GM18519 (cell line): ENCODE results near the gene PTGR3.

Source experiments
- ATAC-seq: cut with Tn5 transposase; IDR thresholded peaks from one replicate; pipeline ENCODE4 v1.9.1; 2021; ENCODE audit warnings: mild to moderate bottlenecking, moderate library complexity; ENCODE audit not compliant: unreplicated experiment, low FRiP score

PTGR3 gene

GRCh38 chr18:75209129-75209950 is at the start of gene PTGR3:
Gene PTGR3, minus strand, starts transcription at chr18:75209139. Its CDS starts 81 bp downstream, at chr18:75209058.
- peak; percentile 28 for ATAC-seq

- no peak for ATAC-seq
Observed at GRCh38 chr18:75257605-75258004, 48.7 kb upstream of the PTGR3 start.

GRCh38 chr18:75256376-75256775 is 47.4 kb upstream of the PTGR3 start:
- ATAC-seq: no peak

- no peak for ATAC-seq
Observed at GRCh38 chr18:75255094-75255493, 46.2 kb upstream of the PTGR3 start.

DNA sequence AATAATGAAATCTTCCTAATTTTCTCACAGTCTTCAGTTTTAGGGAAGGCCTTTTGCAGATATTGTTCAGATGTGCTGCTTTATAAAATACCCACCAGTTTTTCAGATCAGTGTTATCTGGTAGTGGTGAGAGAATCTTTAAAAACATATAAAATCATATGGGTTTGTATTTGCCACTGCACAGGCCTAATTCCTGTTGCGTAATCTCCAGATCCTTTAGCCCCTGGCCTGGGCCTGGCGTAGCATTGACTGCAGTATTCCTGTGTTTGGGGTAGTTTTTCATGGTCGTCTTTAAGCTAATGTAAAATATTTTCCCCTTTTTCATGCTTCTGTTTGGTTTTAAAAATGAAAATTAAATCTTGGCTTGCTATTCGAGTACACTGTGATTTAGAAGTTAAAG is 44.8 kb upstream of the PTGR3 start:
- no peak for ATAC-seq

GRCh38 chr18:75253043-75253442 is 44.1 kb upstream of the PTGR3 start:
- ATAC-seq: no peak

GRCh38 chr18:75252136-75252535 is 43.2 kb upstream of the PTGR3 start:
- no peak for ATAC-seq

DNA sequence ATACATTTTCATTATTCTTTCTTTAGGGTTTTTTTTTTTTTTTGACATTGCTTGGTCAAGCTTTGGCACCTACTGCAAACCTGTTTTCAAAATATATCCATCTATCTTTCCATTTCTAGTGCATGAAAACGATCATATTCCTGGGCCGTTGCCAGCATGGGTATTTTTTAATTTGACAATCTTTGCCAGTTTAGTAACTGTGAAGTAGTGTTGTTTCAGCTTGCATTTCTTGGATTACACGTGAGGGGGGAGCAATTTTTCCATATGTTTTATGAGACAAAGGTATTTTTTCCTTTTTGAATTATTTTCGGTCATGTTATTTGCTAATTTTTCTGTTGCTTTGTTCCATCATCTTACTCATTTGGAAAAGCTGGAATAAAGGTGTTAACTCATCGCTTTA is 42.5 kb upstream of the PTGR3 start:
- ATAC-seq: no peak

- no peak for ATAC-seq
Observed at GRCh38 chr18:75250471-75250821, 41.5 kb upstream of the PTGR3 start.

DNA sequence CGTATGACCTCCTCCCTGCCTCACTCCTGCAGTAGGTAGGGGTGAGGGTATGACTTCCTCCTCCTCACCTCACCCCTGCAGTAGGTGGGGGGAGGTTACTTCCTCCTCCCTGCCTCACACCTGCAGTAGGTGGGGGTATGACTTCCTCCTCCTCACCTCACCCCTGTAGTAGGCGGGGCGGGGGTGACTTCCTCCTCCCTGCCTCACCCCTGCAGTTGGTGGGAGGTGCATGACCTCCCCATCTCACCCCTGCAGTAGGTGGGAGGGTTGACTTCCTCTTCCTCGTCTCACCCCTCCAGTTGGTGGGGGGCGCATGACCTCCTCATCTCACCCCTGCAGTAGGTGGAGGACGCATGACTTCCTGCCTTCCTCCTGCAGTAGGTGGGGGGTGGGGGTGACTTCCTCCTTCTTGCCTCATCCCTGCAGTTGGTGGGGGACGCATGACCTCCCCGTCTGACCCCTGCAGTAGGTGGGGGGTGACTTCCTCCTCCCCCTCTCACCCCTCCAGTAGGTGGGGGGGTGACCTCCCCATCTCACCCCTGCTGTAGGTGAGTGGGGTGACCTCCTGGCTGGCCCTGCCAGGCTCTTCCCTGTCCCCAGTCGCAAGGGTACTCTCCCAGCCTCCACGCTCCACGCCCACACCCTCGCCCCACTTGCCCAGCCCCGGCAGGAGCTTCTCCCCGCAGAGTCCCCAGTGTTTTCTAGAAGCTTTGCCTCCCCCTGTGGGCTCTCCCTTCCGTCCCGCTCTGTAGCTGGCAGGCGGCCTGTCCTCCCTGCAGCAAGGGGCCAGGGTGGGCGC is 40.9 kb upstream of the PTGR3 start:
- ATAC-seq: no peak

GRCh38 chr18:75249175-75249518 is 40.2 kb upstream of the PTGR3 start:
- no peak for ATAC-seq

GRCh38 chr18:75248426-75249174 is 39.7 kb upstream of the PTGR3 start:
- no peak for ATAC-seq

GRCh38 chr18:75247611-75248421 is 38.9 kb upstream of the PTGR3 start:
- ATAC-seq: peak; percentile 51

GRCh38 chr18:75246721-75247610 is 38.0 kb upstream of the PTGR3 start:
- no peak for ATAC-seq

DNA sequence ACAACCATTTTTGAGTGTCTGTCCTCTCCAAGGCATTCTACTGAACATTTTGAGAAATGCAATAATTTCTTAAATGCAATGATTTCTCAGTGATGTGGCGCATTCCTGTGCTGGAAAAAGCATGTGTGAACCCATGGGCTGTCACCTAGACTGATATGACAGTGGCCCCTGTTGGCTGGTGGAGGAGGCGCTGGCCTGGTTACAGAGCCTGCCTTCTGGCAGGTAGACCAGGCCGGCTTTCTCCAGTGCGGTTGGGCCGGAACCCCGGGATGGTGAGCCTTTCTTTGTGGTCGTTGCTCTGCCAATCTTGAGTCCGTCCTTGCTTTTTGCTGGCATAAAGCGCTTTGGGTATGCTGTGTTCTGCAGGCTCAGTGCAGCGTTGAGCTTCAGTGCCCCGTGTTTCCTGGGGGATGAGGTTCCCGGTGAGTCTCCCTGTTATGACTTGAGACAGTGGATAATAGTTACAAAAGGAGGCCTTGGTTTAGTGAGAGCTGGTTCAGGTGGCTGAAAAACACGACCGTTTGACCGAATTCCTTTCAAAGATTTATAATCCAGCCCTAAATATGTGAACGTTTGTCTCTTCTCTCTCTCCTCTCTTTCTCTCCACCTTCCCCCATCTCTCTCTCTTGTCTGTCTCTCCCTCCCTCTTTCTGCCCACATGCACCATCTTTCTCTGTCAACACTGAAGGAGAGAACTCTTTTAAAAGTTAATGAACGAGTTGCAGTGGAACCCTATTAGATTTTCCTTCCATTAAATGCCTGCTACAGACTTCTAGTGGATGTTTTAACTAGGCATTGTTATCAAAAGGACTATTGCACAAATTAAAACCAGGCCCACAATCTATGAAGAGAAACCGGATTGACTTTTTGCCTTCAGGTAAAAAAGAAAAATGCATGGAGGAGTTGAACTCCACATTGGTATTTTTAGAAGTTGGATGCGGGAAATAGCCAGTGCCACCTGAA is 35.7 kb upstream of the PTGR3 start:
- ATAC-seq: no peak

DNA sequence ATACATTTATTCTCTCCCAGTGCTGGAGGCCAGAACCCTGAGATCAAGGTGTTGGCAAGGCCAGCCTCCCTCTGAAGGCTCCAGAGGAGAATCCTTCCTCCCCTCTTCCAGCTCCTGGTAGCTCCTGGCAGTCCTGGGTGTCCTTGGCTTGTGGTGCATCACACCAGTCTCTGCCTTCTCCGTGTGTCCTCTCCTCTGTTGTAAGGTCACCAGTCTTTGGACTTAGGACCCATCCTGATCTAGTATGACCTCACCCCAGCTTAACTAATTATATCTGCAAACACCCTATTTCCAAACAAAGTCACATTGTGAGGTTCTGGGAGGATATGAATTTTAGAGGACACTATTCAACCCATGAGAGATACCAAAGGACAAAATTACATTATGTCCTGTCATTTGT is 32.8 kb upstream of the PTGR3 start:
- ATAC-seq: no peak

DNA sequence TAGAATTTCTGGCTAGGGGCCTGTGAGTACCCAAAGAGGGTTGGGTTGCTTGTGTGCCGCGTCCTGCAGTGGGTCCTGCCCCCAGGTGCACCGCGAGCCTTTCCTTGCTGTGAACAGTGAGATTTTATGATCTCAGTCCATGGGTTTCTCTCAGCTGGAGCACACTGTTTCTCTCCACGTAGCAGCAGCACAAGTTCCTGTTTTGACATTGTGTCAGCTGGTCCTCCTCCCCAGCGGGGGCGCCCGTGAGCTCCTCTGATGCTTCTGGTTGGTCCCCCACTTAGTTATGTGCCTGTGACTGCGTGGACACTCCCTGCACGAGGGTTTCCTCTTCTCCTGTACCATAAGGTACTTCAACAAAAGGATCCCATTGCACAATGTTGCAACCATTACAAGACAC is 31.5 kb upstream of the PTGR3 start:
- ATAC-seq: no peak

GRCh38 chr18:75238786-75239185 is 29.8 kb upstream of the PTGR3 start:
- ATAC-seq: no peak
